T-helper 1 cell treated with Interleukin-12 subunit alpha and Interleukin-12 subunit beta and Interleukin-4 antibody, amounts not matched to agents 30 ng/mL and 1 ng/mL, for 36 hours (primary cell): ENCODE results near the gene ZC3HAV1. TPM values are rescaled to one million over a fixed set of nuclear protein-coding genes. Genes with fewer than 3 reads are reported as not detected.
"Not testable (repeated sequence)": the region's sequence is repeated elsewhere in the genome, so short reads cannot be mapped to it uniquely, and the experiment has no call there.

Experiments
- intact Hi-C: fragments of 100-400 bp; cut with micrococcal nuclease; formaldehyde crosslinking; loops from one replicate; pipeline ENCODE4 v1.15.1; 2024
- total RNA-seq: library from RNA; stranded (reverse); gene quantifications from 2 replicates; pipeline ENCODE4 v1.2.3, GENCODE V29; 2022

ZC3HAV1 gene
- total RNA-seq, 1 donor from 2014 or later = 131 TPM

DNA sequence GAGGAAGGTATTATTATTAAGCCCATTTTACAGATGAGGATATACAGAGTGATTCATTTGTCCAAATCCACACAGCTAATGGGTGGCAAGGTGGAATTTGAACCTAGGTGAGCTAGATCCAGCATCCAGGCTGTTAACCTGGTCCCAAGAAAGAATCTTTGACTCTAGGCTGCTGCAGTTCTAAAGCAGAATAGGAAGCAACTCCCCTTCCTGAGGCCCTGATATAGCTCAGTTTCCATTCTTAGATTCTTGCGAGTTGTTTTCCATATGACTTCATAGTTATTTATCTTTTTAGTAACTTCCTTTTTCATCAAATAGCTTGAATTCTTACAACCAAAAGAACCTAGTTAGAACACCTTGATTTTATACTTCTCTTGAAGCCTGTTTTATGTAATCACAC, 49.6 kb downstream of the ZC3HAV1 start:
- intact Hi-C loops = loop anchor here (1.0 kb wide), 2 partner anchors 12 to 15 kb away; no protein-coding TSS in a partner anchor

DNA sequence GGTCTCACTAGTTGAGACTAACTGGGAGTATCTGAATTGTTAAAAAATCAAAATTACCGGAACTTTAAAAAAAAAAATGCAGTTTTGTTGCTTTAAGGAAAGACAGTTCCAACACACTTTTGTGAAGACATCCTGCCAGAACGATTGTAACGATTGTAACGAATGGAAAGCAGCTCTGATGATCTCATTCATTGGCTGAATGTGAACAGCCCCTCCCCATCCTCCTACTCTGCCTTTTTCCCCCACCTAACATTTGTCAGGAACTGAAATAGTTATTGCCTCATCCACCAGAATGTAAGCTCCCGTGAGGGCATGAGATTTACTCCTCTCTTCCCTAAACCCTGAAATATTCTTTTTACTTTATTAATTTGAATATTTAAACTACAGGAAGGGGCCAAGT, 50.6 kb downstream of the ZC3HAV1 start:
- intact Hi-C loops = loop anchor here (1.0 kb wide), 1 partner anchor 14 kb away; no protein-coding TSS in a partner anchor

DNA sequence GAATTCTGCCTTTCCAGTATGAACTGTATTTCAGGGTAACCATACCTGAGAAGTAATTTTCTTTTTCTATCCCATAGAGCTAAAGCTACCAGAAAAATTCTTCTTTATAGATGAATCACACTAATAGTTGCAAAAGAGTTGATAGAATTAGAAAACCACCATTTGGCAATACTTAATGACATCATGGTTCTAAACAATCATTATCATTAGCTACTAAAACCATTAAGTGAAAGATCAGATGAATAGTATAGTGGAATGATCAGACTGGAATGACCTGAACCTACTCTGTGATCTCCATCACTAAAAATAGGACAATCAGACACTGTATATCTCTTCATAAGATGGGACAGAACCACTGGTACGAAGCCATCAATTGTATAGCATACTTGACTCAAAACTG, 53.8 kb downstream of the ZC3HAV1 start:
- intact Hi-C loops = no loop called here

- intact Hi-C loops = not testable (repeated sequence)
Observed at GRCh38 chr7:139054656-139055055, 54.9 kb downstream of the ZC3HAV1 start.

DNA sequence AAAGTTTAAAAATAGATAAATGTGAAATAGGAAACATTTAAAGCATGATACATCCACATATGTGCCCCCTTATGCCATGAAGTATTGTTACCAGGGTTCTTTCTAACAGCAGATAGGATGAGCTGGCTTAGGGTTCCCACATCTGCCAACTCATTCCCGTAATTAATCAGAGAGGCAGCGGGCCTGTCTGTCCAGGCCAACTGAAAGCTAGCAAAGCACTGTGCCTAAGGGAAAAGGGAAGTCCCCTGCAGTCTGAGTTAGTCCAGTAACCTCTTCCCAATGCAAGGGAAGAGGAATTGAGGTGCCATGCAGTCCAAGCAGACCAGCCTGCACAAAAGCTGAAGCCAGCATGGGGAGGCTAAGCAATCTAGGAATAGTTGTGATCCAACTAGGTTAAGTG, 55.4 kb downstream of the ZC3HAV1 start:
- intact Hi-C loops = no loop called here

GRCh38 chr7:139051655-139052054, 57.9 kb downstream of the ZC3HAV1 start:
- intact Hi-C loops = no loop called here

GRCh38 chr7:139049936-139050335, 59.6 kb downstream of the ZC3HAV1 start:
- intact Hi-C loops = no loop called here

DNA sequence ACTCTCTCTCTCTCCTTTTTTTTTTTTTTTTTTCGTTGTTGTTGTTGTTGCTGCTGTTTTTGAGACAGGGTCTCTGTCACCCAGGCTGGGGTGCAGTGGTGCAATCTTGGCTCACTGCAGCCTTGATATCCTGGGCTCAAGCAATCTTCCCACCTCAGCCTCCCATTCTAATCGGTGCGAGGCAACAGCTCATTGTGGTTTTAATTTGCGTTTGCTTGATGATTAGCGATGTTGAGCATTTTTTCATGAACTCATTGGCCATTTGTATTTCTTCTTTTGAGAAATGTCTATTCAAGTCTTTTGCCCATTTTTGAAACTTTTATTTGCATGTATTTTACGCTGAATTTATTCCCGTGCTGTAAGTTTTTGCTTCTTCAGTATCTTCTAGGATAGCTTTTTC, 60.4 kb downstream of the ZC3HAV1 start:
- intact Hi-C loops = no loop called here

DNA sequence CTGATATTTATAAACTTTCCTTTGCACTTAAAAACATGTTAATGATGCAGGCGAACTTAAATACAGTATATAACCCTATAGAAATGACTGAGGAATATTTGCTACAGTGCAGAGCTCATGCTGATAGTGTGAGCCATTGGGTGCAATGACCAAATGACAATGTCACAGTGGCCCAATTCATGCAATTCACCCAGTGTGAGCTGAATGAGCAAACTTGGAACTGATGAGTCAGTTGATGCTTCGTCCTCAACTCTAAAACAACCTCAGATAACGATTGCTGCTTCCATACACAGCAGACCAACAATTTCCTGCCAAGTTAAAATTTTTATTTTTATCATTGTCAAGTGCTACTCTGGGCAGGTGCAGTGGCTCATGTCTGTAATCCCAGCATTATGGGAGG, 61.5 kb downstream of the ZC3HAV1 start:
- intact Hi-C loops = loop anchor here (1.0 kb wide), 1 partner anchor 12 kb away; no protein-coding TSS in a partner anchor

DNA sequence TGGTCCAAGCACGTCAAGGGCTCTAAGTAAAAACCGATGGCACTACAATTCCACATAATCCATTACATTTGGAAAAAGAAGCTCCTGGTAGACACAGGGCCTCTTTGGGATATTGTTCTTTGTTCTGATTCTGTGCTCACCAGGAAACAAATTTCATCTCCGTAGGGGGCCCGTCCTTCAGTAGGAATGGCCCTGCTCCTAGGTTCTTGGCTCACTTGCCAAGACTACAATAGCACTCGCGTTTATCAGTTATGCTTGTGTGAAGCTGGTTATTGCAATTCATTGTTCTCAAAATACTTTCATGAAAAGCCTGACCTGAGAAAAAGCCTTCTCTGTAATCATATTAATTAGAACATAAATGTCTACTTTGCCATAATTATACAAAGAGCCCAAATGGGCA, 63.4 kb downstream of the ZC3HAV1 start:
- intact Hi-C loops = no loop called here

DNA sequence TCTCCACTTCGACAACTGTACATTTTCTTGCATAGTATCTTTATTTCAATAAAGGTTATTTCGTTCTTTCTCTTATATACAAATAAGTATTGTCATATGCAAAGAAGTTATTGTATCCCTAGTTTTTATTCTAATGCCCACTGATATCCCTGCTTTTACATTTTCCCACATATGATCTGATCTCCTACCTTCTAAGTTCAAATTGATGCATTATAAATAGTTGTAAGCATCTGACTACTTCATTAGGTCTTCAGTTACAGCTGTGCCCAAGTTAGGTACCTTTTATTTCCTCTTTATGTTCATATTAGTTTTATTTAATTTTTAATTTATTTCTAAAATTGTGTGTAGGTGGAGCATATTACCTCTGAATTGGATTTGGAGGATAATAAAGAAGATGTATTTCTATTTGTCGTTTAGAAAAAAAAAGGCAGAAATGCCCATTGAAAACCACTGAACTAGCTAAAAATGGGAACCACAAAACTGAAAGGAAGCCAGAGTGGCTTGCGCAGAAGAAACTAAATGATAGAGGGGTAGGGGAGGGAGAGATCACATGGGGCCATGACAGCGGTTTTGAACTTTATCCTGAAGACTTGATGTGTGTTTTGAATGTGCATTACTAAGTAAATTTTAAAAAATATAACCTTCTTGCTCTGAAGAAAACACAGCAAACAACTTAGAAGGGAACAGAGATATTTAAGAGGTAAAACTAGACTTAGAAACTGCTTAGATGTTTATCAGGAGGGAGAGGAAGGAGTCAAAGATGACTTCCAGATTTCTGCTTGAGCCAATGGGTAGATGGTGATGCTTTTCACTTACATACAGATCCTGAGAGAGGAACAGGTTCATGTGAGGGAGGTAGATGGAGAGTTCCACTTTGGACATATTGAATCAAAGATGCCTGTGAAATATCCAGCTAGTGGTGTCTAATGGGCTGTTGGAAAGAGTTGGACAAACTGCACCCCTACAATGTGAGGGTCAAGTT, 64.4 kb downstream of the ZC3HAV1 start:
- intact Hi-C loops = loop anchor here (1.0 to 5.0 kb wide), 15 partner anchors 9 to 586 kb away; partner anchors contain the start of genes UBN2, ZC3HAV1 and ZC3HAV1L

GRCh38 chr7:139043823-139044812, 65.4 kb downstream of the ZC3HAV1 start:
- intact Hi-C loops = loop anchor here (1.0 to 5.0 kb wide), 13 partner anchors 8 to 585 kb away; partner anchors contain the start of genes UBN2, ZC3HAV1 and ZC3HAV1L

DNA sequence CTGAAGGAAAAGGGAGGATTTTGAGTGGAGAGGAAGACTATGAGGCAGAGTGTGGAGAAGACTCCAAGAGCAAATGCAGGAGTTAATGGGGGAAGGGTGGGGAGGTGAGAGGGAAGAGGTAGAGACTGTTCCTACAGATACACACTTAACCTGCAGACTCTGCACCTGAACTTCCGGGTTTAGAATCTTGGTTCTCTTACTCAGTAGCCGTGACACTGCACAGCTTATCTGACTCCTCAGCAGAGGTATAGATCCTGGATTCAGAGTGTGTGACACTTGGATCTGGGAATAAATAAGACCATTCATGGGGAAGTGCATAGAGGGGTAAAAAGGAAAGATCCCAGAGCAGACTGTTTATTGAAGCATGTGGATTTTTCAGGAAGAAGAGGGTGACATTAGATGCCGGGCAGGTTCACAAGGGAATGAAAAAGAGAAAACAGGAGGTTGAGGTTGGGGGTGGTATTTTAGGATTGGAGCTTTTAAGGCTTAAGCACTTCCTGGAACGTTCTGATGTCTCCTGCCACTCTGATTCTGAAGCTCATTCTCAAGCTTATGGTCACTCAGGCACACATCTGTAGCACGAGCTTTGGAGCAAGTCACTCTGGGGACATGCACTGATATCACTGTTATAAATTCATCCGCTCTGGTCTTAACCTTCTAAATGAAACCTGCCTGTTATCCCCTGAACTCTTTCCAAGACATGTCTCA, 68.0 kb downstream of the ZC3HAV1 start:
- intact Hi-C loops = loop anchor here (5.0 kb wide), 1 partner anchor 191 kb away; the partner anchor contains the start of gene UBN2

- intact Hi-C loops = no loop called here
Observed at GRCh38 chr7:139038691-139039090, 70.8 kb downstream of the ZC3HAV1 start.

- intact Hi-C loops = loop anchor here (1.0 kb wide), 1 partner anchor 7 kb away; no protein-coding TSS in a partner anchor
Observed at GRCh38 chr7:139036901-139037300, 72.6 kb downstream of the ZC3HAV1 start.

DNA sequence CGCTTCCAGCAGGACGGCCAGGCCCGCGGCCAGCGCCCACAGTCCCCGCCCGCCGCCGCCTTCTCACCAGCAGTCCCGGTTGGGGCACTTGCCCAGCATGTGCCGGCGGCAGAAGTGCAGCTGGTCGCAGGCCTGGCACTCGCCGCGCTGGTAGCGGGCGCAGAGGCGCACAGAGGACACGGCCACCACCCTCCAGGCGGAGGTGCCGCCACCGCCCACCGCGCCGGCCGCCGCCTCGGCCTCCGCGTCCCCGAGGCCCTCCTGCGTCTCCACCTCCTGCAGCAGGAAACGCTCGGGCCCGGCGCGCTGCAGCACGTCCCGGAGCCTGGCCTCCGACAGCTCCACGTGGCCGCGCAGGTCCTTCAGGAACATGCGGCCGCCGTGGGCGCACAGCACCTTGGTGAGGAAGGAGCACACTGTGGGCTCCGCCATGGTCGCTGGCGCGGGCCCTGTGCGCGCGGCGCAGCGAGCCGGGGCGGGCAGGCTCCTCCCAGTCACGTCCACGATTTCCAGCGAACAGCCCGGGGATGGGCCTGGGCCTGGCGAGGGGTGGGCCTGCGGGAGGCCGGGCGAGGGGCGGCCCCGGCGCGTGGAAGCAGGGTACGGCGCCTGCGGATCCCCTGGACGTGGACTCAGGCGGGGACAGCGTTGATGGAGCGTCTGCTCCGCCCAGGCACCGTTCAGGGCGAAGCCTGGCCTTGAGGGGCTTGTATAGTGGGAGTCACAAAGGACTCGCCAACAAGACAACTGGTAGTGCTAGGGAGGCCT, 73.8 kb downstream of the ZC3HAV1 start, which contains the start of gene ZC3HAV1L:
Gene ZC3HAV1L, minus strand, starts transcription at position 457 of the 768 bp plus-strand sequence. Its CDS starts 25 bp downstream, at position 432.
- intact Hi-C loops = loop anchor here (1.0 to 2.0 kb wide), 3 partner anchors 9 to 1011 kb away; no protein-coding TSS in a partner anchor

- intact Hi-C loops = loop anchor here (1.0 to 2.0 kb wide), 2 partner anchors 18 to 1011 kb away; no protein-coding TSS in a partner anchor
Observed at GRCh38 chr7:139034855-139035585, 74.5 kb downstream of the ZC3HAV1 start.

DNA sequence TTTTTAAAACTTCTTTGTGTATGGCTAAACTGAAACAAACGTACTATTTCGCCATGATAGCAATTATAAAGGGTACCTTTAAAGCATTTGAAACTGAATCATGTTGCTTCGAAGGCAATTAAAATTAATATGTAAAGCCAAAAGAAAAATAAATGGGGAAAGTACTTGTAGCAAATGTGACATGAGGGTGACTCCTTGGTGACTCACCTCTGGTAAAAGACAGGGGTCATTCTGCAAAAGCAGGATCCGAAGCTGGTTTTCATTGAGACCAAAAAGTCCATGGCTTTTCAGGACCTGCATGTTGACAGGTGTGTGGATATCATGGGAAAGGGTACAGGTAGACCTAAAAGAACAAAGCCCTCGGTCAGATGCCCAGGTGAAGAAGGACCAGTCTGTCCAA, 75.2 kb downstream of the ZC3HAV1 start:
- intact Hi-C loops = loop anchor here (2.0 kb wide), 1 partner anchor 18 kb away; no protein-coding TSS in a partner anchor
